IgD-negative memory B cell (primary cell): ENCODE results near the gene NAV2. TPM values are rescaled to one million over a fixed set of nuclear protein-coding genes. Genes with fewer than 3 reads are reported as not detected.
A peak's percentile ranks its signal among the peaks of the same experiment; 100 is the strongest.

Experiments
- H3K27ac Mint-ChIP-seq, 3 donors: one replicate each; pipeline ENCODE4 v1.8.0; 2020 to 2022; ENCODE audit warnings: mild to moderate bottlenecking in 3 of 3, mixed read lengths in 3 of 3, moderate library complexity in 1 of 3
- H3K27me3 Mint-ChIP-seq: one replicate; pipeline ENCODE4 v1.8.0; 2021; ENCODE audit warnings: mixed read lengths
- H3K36me3 Mint-ChIP-seq: one replicate; pipeline ENCODE4 v1.8.0; 2020; ENCODE audit warnings: mild to moderate bottlenecking, mixed read lengths
- H3K4me1 Mint-ChIP-seq, 3 donors: one replicate each; pipeline ENCODE4 v1.8.0; 2020 to 2022; ENCODE audit warnings: mixed read lengths in 3 of 3, mild to moderate bottlenecking in 1 of 3
- H3K4me3 Mint-ChIP-seq, 4 donors: one replicate each; pipeline ENCODE4 v1.8.0; 2020 to 2022; ENCODE audit warnings: mild to moderate bottlenecking in 4 of 4, mixed read lengths in 4 of 4, moderate library complexity in 3 of 4
- H3K9me3 Mint-ChIP-seq, 3 donors: one replicate each; pipeline ENCODE4 v1.8.0; 2020 to 2021; ENCODE audit warnings: mixed read lengths in 3 of 3, mild to moderate bottlenecking in 1 of 3
- polyA plus RNA-seq: library from polyadenylated mRNA; unstranded; fragments of 300-500 nt; fragmentation: Illumina TruSeq; gene quantifications from one replicate; pipeline ENCODE4 v1.2.3, GENCODE V29; 2021

The NAV2 gene
- polyA plus RNA-seq, 1 donor from 2014 or later, result 0.19 TPM

DNA sequence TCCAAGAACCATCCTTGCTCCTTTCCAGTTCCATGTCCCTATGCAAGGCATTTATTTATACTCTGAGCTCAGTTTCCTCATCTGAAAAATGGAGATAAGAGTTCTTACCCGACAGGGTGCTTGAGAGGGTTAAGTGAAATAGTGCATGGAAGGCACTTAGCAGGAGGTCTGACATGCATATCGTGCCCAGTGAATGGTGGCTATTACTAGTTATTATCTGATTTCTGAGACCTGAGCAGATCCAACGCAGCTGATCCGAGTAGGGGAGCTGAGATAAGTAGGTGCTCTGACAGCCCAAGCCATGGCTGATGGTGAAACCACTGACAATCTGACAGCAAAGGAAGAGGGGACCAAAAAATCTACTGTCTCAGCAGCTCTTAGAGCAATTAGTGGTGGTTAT is 24.9 kb downstream of the NAV2 start:
- Mint-ChIP-seq H3K36me3 (no peaks in the 10 kb centered on the region), H3K9me3 (no peaks in the 10 kb centered on the region), H3K4me1 (no peaks in the 10 kb centered on the region), H3K4me3 (no peak overlapping the region), H3K27me3 (peaks cover 6% of the 10 kb centered on the region), H3K27ac (peak overlapping the region in 1 of 3 donors; percentile 3)

- no peaks in the 10 kb centered on the region for H3K36me3 Mint-ChIP-seq
- no peak overlapping the region for H3K27ac Mint-ChIP-seq
- no peaks in the 10 kb centered on the region for H3K9me3 Mint-ChIP-seq
- H3K4me3 Mint-ChIP-seq, result no peak overlapping the region
- H3K4me1 Mint-ChIP-seq, result peaks cover 0 to 1% (median 0%) of the 10 kb centered on the region in 3 donors
- peaks cover 8% of the 10 kb centered on the region for H3K27me3 Mint-ChIP-seq
Measured at GRCh38 chr11:19738124-19738523, 25.5 kb downstream of the NAV2 start.

GRCh38 chr11:19739872-19740271 is 27.2 kb downstream of the NAV2 start:
- Mint-ChIP-seq H3K4me3 (no peak overlapping the region), H3K4me1 (peaks cover 0 to 1% (median 0%) of the 10 kb centered on the region in 3 donors), H3K27me3 (peaks cover 8% of the 10 kb centered on the region), H3K27ac (no peak overlapping the region), H3K36me3 (no peaks in the 10 kb centered on the region), H3K9me3 (no peaks in the 10 kb centered on the region)

DNA sequence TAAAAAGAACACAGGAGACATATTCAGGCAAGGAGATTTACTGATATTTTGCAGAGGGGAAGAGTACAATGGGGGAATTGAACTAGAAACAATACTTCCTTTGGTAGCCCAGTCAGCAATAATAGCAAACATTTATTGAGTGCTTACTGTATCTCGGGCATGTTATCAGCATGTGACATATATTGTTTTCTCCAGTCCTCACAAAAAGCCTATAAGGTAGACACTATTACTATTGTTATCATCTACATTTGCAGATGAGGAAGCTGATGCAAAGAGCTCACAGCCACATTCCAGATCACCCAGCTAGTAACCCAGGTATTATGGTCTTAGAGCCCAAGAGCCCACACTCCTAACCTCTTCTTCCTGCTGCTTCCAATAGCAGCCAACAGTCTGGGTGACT is 27.9 kb downstream of the NAV2 start:
- H3K27ac Mint-ChIP-seq, result no peak overlapping the region
- H3K36me3 Mint-ChIP-seq, result no peaks in the 10 kb centered on the region
- peaks cover 0 to 1% (median 0%) of the 10 kb centered on the region in 3 donors for H3K4me1 Mint-ChIP-seq
- peaks cover 9% of the 10 kb centered on the region for H3K27me3 Mint-ChIP-seq
- H3K9me3 Mint-ChIP-seq, result no peaks in the 10 kb centered on the region
- no peak overlapping the region for H3K4me3 Mint-ChIP-seq

GRCh38 chr11:19742588-19743292 is 30.1 kb downstream of the NAV2 start:
- no peaks in the 10 kb centered on the region for H3K9me3 Mint-ChIP-seq
- no peak overlapping the region for H3K4me3 Mint-ChIP-seq
- H3K27me3 Mint-ChIP-seq, result peaks cover 6% of the 10 kb centered on the region
- H3K36me3 Mint-ChIP-seq, result no peaks in the 10 kb centered on the region
- H3K4me1 Mint-ChIP-seq, result peaks cover 0 to 1% (median 0%) of the 10 kb centered on the region in 3 donors
- H3K27ac Mint-ChIP-seq, result no peak overlapping the region

DNA sequence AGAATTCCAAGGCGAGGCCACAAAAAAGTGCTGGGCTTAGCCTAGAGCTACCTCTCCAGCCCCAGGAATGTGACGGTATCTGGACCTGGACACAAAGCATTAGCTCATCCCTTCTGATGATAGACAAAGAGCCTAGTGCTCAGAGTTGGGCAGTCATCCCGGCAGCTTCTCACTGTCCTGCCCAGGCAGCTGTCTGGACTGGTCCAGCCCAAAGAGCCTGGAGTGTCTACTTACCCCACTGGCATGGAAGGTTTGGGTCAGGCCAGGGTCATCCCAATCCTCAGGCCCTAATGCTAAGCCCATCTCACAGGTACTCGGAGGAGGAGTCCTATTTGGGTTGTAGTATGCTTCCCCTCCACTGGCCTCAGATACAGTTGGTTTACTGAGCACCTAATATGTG is 31.0 kb downstream of the NAV2 start:
- no peak overlapping the region for H3K27ac Mint-ChIP-seq
- peaks cover 5% of the 10 kb centered on the region for H3K27me3 Mint-ChIP-seq
- H3K4me1 Mint-ChIP-seq, result peaks cover 0 to 1% (median 0%) of the 10 kb centered on the region in 3 donors
- no peaks in the 10 kb centered on the region for H3K9me3 Mint-ChIP-seq
- H3K4me3 Mint-ChIP-seq, result no peak overlapping the region
- no peaks in the 10 kb centered on the region for H3K36me3 Mint-ChIP-seq

DNA sequence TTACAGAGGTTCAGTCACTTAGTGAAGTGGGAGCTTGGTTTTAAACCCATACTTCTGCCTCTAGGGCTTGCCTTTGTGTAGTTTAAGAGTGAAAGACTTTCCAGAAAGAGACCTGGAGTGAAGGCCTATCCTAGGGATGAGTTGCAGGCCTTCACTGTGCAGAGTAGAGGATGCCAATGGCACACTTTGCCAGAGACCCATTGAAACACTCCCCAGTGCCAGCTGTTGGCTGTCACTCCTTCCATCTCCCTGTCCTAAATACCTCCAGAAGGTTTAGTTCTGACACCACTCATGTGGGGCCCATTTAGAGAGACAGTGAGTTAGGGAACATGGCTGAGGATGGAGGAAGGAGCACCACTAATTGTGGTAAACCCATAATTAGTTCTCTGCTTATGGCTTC is 31.5 kb downstream of the NAV2 start:
- no peak overlapping the region for H3K27ac Mint-ChIP-seq
- no peaks in the 10 kb centered on the region for H3K36me3 Mint-ChIP-seq
- peaks cover 4% of the 10 kb centered on the region for H3K27me3 Mint-ChIP-seq
- no peak overlapping the region for H3K4me3 Mint-ChIP-seq
- no peaks in the 10 kb centered on the region for H3K9me3 Mint-ChIP-seq
- H3K4me1 Mint-ChIP-seq, result peaks cover 0 to 1% (median 0%) of the 10 kb centered on the region in 3 donors

DNA sequence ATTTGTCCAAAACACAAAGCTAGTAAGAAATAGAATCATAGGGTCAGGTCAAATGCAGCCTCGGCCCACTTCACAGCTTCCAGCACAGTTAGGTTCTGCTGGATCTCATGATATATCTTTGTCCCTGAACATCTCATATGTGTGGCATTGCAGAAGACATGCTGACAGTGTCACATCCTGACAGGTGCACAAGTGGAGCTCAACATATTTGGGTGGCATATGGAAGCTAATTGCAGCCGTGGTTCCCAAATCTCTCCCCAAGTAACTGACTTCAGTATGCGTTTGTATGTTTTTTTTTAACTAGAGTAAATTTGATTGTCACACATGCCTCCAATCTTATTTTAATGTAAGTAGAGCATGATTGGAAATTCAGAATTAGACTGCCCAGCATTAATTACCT is 33.4 kb downstream of the NAV2 start:
- Mint-ChIP-seq H3K9me3 (no peaks in the 10 kb centered on the region), H3K4me3 (no peak overlapping the region), H3K36me3 (no peaks in the 10 kb centered on the region), H3K27me3 (peaks cover 7% of the 10 kb centered on the region), H3K4me1 (peaks cover 0 to 1% (median 0%) of the 10 kb centered on the region in 3 donors), H3K27ac (no peak overlapping the region)

DNA sequence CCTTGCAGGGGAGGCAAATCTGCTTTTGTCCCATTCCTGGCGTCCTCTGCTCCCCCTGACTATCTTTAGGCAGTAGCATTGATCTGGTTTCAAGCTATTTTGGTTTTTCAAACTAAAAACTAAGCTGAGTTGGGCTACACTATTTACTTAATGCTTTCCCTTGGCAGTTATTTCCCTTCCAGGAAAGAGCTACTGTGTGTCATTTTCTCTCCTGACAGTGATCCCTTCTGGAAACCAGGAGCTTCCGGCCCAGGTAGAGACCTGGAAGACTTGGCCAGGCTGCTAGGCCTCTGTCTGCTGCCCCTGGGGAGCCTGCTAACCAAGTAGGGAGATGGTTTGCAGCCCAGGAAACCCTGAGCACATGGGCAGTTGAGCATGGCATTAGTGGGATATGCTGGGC is 35.0 kb downstream of the NAV2 start:
- Mint-ChIP-seq H3K4me1 (peaks cover 0 to 1% (median 0%) of the 10 kb centered on the region in 3 donors), H3K36me3 (no peaks in the 10 kb centered on the region), H3K4me3 (no peak overlapping the region), H3K27ac (no peak overlapping the region), H3K27me3 (peaks cover 11% of the 10 kb centered on the region), H3K9me3 (no peaks in the 10 kb centered on the region)

GRCh38 chr11:19751055-19751454 is 38.4 kb downstream of the NAV2 start:
- H3K4me3 Mint-ChIP-seq, result no peak overlapping the region
- no peaks in the 10 kb centered on the region for H3K9me3 Mint-ChIP-seq
- no peak overlapping the region for H3K27ac Mint-ChIP-seq
- H3K4me1 Mint-ChIP-seq, result no peaks in the 10 kb centered on the region
- no peaks in the 10 kb centered on the region for H3K36me3 Mint-ChIP-seq
- H3K27me3 Mint-ChIP-seq, result peaks cover 11% of the 10 kb centered on the region

DNA sequence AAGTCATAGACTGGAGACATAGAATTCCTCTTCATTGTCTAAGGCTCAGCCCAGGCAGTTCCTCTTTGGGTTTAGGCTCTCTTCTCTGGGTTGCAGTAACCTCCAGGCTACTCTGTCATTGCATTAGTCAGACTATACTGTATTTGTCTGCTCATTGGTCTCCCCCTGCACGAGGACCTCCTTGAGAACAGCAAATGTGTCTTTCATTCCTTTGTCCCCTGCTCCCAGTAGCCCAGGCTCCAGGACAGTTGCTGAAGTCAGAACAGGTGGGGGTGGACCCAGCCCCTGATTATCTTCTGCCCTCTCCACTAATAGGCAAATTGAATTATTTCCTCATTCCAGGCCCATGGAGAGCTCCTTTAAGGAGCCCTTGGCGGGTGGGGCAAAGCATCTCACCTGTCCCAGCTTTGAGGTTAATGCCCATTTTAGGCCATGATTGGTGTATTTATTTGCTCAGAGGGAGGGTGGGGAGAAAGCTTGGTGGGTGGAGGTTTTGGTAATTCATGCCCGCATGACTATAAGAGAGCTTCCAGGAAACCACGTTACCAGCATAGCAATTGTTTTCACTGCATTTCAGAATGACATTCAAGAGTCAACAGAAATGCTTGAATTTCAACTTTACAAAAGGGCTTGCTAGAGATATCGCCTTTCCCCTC is 40.9 kb downstream of the NAV2 start:
- no peaks in the 10 kb centered on the region for H3K36me3 Mint-ChIP-seq
- H3K27ac Mint-ChIP-seq, result no peak overlapping the region
- no peak overlapping the region for H3K4me3 Mint-ChIP-seq
- peaks cover 17% of the 10 kb centered on the region for H3K27me3 Mint-ChIP-seq
- H3K9me3 Mint-ChIP-seq, result no peaks in the 10 kb centered on the region
- H3K4me1 Mint-ChIP-seq, result no peaks in the 10 kb centered on the region

GRCh38 chr11:19756675-19757475 is 44.2 kb downstream of the NAV2 start:
- Mint-ChIP-seq H3K27me3 (peaks cover 11% of the 10 kb centered on the region), H3K4me3 (no peak overlapping the region), H3K27ac (no peak overlapping the region), H3K36me3 (no peaks in the 10 kb centered on the region), H3K4me1 (no peaks in the 10 kb centered on the region), H3K9me3 (no peaks in the 10 kb centered on the region)

- peaks cover 14% of the 10 kb centered on the region for H3K27me3 Mint-ChIP-seq
- H3K4me3 Mint-ChIP-seq, result no peak overlapping the region
- H3K27ac Mint-ChIP-seq, result no peak overlapping the region
- no peaks in the 10 kb centered on the region for H3K9me3 Mint-ChIP-seq
- H3K36me3 Mint-ChIP-seq, result no peaks in the 10 kb centered on the region
- H3K4me1 Mint-ChIP-seq, result no peaks in the 10 kb centered on the region
Measured at GRCh38 chr11:19759389-19759788, 46.8 kb downstream of the NAV2 start.

GRCh38 chr11:19762266-19762665 is 49.6 kb downstream of the NAV2 start:
- peaks cover 2% of the 10 kb centered on the region for H3K36me3 Mint-ChIP-seq
- no peak overlapping the region for H3K4me3 Mint-ChIP-seq
- H3K9me3 Mint-ChIP-seq, result no peaks in the 10 kb centered on the region
- H3K27me3 Mint-ChIP-seq, result peaks cover 18% of the 10 kb centered on the region
- H3K4me1 Mint-ChIP-seq, result no peaks in the 10 kb centered on the region
- no peak overlapping the region for H3K27ac Mint-ChIP-seq

- Mint-ChIP-seq H3K27ac (no peak overlapping the region), H3K4me3 (no peak overlapping the region), H3K9me3 (no peaks in the 10 kb centered on the region), H3K4me1 (no peaks in the 10 kb centered on the region), H3K27me3 (peaks cover 15% of the 10 kb centered on the region), H3K36me3 (peaks cover 2% of the 10 kb centered on the region)
Measured at GRCh38 chr11:19763330-19763729, 50.7 kb downstream of the NAV2 start.
